Spleen (tissue), 7 donors: ENCODE measurements around the gene RBM39.

Experiments used
- CTCF ChIP-seq, 11 experiments: fragments of 200-600 bp in 7 of 11; fragments of 450-650 bp in 4 of 11; sonication (generic) in 4 of 11; IDR thresholded peaks in 8 of 11; conservative IDR thresholded peaks in 3 of 11; 1 replicate in 7 of 11; 2 replicates in 4 of 11; pipeline versions ENCODE4 v1.4.0 to v1.8.0; 2016 to 2021; ENCODE audit warnings: antibody characterized with exemption in 11 of 11, inconsistent platforms in 4 of 11, mild to moderate bottlenecking in 1 of 11
- POLR2A ChIP-seq, 3 donors: fragments of 450-650 bp; IDR thresholded peaks; one replicate each; pipeline ENCODE4 v1.5.1; 2017; ENCODE audit warnings: antibody characterized with exemption in 3 of 3, mild to moderate bottlenecking in 1 of 3
- donor health status: DM: no; HTN: no; CAD: no; lungs with moderate emphysema.
- donor health status: DM: no; HTN: no; CAD: no.
- donor health status: DM: no; HTN: no; CAD: no.

- TF ChIP-seq CTCF (IDR thresholded peaks at IDR 0.05 in 8 of 11, conservative IDR thresholded peaks at IDR 0.05 in 3 of 11) (no peak), POLR2A (IDR thresholded peaks at IDR 0.05) (no peak)
Observed at GRCh38 chr20:35721219-35721618, 20.8 kb downstream of the RBM39 start.
